ENCODE results near the gene RCSD1.

GRCh38 chr1:167641786-167642500 lies 11.9 kb downstream of the RCSD1 start:
- TF ChIP-seq CTCF (IDR thresholded peaks at IDR 0.05; ENCODE audit: insufficient read depth, low read depth, low read length) = no peak
- TF ChIP-seq EZH2 (IDR thresholded peaks at IDR 0.05; ENCODE audit: insufficient read depth, low read length) = no peak

Data from astrocyte (in vitro differentiated cells and primary cell).